Activated T-helper 1 cell treated with Interleukin-2 at 50 U/mL for 16 hours (primary cell): Measurements from ENCODE around the gene LYZL1.
"Not testable (repeated sequence)": the region's sequence is repeated elsewhere in the genome, so short reads cannot be mapped to it uniquely, and the experiment has no call there.

ENCODE experiments used
- DNase-seq: peaks from one replicate; pipeline ENCODE4 v3.0.0-alpha.2; 2020; ENCODE audit warnings: low read depth

LYZL1 gene

DNA sequence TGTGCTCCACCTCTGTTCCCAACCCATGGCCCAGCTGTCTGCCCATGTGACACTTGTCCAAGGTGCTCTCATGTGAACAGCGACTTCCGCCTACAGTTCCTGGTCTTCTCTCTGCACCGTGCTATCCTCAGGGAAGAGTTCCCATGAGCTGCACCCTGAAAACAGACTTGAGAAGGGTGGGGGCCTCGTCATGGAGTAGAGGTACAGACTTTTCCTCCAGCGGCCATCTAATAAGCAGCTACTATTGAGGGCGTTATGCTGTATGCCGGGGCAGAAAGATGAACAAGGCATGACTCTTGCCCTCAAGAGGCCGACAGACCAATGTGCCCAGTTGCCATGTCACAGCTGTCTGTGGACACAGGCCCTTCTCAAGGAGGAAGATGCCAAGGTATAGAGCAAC lies 25.4 kb upstream of the LYZL1 start:
- DNase-seq: no peak

DNA sequence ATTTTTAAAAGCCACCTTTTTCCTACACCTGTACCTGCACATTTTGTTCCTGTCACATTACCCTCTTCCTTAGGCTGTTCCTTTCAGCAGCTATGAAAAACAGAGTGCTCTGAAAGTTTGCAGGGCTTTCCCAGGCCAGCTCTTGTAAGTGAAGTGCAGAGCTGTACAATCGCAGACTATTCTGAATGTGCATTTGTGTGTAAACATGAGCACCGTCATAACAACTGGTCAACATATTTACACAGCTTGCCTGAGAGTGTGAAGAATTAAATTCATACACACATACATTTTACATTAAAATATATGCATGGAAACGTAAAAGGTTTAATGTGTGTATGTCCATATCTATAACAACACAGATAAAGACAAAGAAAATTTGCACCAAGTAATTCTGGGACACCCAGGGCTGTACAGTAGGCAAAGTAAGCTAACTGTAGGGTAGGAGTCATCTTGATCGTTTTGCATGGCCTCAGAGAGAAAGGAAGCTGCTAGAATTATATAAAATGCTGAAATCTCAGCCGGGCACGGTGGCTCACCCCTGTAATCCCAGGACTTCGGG lies 23.6 kb upstream of the LYZL1 start:
- DNase-seq: no peak

DNA sequence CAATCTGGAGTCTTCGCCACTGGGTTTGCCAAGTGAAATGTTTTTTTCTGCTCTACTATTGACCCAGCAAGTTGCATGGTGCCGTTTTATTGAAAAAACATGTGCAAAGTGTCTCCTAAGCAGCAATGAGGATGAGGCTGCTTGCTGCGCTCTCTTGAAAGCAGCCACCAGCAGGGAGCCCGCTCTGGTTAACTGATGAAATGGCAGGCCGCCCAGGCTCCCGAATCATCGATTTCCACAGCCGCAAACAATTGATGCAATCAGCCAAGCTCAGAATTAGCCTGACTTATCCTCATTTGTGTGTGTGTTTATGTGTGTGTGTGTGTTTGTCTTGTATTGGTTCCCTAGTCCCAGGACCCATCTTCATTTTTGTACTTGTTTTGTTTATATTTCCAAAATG lies 22.2 kb upstream of the LYZL1 start:
- DNase-seq: no peak

DNA sequence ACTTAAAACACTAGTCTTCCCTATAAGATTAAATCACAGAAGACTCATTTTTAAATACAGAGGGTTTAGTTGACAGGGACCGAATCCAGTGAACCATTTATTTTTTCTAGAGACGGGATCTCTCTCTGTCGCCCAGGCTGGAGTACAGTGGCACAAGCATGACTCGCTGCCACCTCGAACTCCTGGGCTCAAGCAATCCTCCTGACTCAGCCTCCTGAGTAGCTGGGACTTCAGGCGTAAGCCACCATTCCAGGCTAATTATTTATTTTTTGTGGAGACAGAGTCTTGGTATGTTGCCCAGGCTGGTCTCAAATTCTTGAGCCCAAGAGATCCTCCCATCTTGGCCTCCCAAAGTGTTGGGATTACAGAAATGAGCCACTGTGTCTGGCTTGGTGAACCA lies 20.9 kb upstream of the LYZL1 start:
- DNase-seq: no peak

DNA sequence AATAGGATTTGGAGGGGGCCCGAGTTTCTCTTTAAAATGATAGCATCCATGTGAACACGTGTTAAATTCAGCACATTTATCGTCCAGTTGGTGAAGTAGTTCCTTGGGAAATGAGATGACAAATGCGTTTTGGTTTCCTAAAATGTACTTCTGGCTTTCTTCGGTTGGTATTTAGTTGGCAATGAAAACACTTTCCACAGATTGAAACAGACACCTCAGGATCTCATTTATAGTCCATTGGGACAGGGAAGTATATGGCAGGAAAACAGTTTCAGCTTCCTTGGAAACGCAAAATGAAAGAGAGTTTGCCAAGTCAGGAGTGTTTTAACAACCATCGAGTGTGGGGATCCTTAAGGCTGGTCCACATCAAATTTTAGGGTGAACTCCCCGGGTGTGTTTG lies 19.4 kb upstream of the LYZL1 start:
- DNase-seq: no peak

DNA sequence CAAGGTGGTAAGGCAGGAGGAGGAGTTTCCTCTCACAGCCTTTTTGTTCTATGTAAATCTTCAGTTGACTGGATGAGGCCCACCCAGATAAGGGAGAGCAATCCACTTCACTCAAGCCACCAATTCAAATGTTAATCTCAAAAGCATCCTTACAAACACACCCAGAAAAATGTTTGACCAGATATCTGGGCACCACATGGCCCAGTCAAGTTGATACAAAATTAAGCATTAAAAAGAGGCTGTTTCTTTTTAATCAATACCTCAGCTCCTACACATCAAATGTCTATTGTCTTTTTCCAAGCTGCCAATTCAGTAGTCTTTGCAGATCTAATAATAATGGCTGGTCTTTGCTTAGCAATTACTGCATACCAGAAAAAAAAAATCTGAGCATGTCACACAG lies 18.0 kb upstream of the LYZL1 start:
- DNase-seq: no peak

DNA sequence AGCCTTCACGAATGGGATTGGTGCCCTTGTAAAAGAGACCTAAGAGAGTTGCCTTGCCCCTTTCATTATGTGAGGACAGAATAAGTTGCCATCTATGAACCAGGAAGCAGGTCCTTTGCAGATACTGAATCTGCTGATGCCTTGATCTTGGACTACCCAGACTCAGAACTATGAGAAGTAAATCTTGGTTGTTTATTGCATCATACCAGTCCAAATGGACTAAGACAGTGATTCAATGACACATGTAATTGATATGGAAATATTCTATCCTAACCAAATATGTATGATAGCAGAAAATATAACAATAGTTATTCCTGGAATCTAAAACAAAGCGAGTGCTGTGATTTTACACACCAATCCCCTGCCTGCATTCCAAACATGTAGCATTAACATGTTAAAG lies 17.0 kb upstream of the LYZL1 start:
- no peak for DNase-seq

DNA sequence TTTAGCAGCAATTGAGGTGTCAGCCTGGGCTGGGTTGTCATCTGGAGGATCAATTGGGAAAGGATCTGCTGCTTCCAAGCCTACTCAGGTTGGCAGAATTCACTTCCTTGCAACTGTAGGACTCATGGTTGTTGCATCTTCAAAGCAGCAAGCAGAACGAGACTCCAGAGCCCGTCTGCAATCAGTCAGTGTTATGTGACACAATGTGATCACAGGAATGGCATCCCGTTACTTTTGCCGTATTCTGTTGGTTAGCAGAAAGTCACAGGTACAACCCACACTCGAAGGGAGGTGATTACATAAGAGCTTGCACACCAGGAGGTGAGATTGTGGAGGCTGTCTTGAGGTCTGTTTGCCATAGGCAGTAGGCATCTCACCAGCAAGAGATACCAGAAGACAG lies 15.4 kb upstream of the LYZL1 start:
- DNase-seq: no peak

DNA sequence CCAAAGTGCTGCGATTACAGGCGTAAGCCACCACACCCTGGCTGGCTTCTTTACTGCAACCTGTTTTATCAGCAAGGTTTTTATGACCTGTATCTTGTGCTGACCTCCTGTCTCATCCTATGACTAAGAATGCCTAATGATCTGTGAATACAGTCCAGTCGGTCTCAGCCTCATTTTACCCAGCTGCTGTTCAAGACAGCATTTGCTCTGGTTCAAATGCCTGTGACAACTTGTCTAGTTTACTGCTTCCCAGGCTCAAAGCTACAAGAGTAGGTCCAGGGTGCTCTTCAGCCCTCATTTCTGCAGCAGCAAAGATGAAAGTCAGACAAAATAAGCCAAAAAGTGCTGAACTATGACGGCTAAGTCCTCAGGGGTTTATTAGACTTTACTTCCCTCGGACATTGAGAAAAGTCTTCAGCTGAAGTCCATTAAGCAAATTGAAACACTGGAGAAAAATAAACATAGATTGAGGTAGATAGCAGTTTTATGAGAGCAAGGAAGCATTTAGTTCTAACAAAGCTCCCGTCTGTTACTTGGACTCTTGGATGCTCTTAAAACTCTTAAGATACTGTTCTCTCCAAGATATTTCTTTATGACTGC lies 12.5 kb upstream of the LYZL1 start:
- DNase-seq: no peak

DNA sequence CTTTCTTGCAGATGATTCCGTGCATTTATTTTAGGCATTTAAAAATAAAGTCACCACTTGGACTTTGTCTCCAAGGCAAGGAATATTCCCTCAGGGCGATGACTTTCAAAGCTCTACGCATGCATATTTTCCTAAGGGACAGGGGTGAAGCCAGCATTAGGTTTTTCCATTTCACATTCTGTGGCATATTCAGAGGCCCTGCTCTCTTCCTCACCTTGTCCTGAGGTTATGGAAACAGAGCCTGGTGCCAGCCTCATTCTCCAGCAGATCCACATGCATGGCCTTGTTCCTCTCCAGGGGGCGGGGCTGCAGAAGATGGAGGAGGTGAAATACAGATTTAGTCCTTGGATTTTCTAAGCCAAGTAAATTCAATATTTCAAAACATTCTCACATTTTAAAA lies 11.6 kb upstream of the LYZL1 start:
- DNase-seq: no peak

DNA sequence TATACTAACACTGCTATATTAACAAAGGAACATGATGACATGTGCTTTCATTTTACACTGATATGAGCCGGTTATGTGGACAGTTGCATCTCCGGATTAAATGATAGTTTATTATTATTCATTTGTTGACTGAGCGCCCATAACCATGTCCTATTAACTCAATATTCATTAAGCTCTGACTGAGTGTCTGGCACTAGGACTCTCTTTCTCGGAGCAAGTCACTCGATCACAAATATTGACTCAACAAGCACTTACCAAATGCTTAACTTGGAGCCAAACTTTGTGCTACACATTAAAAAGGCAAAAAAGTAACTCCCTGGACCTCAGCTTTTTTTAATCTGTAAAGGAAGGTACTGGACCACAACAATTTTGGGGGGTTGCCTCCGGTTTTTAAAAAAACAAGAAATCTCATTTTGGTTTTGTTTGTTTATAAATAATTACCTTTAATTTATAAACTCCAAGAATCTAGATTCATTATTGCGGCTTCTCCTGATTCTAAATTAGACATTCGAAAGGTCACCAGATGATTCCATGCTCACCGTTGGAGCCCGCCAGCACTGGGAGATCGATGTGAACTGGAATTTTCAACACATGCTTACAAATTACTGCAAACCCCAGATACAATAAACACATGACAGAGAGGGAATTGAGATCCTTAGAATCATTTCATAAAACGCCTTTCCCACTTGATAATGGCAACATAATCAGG lies 8.9 kb upstream of the LYZL1 start:
- DNase-seq: no peak

DNA sequence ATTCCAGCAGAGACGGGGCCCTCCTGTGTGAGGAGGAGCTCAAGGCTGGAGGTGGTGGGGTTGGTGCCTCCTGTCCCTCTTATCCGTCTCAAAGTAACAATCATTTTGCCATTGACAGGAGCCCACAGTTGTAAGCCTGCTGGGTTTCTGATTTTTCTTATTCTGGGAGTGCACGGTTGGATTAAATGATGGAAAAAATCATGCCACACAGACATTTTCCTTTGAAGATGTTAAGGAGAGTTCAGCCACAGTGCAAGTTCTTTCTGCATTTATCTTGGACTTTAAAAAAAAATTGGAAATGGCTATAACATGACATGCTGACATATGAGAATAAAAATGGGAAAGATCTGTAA lies 8.4 kb upstream of the LYZL1 start:
- DNase-seq: no peak

DNA sequence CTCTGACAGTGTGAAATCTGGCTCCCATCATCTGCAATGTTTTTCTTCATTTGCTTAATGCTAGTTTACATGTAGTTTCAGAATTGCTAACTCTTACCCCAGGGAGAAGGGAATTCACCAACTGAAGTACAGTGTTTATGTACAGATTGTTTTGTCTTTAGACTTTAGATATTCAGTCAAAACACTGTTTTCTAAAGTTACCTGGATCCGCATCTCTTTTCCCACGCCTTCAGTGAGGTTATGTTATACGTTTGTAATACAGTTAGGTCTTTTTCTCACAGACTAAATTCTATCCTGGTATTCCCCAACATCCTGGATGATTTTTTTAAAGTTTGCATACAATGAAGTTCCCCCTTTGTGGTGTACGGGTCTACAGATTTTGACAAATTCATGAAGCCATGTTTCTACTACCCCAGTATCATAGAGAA lies 3.2 kb upstream of the LYZL1 start:
- DNase-seq: no peak

DNA sequence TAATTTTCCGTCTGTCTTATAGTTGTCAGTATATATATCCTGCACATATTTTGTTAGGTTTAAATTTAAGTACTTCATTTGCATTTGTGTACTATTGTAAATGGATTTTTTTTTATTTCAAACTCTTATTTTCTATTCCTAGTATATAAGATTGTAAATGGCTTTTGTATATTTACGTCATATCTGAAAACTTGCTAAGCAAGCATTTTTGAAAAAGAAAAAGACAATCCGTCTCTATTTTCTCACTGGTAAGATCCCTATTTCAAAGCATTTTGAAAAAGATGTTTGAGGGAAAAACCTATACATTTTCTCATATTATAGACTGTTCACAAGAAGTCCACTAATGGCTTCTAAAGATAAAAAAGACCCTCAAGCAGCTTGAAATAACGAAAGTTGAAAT lies 1.2 kb upstream of the LYZL1 start:
- DNase-seq: no peak

DNA sequence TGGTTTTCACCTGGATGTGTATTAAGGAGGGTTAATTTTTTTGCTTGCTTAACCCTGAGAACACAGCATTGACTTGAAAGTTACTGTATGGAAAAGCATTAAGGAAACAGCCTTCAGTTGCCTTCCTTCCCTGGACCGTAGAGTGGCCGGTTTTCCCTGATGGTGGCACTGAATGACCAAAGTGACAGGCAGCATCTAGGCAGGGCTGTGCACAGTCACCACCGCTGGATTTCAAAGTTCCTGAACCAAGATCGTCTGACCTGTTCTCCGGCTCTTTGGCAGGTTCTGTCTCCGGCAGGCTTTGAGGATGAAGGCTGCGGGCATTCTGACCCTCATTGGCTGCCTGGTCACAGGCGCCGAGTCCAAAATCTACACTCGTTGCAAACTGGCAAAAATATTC lies 2.7 kb downstream of the LYZL1 start:
- not testable (repeated sequence) for DNase-seq

DNA sequence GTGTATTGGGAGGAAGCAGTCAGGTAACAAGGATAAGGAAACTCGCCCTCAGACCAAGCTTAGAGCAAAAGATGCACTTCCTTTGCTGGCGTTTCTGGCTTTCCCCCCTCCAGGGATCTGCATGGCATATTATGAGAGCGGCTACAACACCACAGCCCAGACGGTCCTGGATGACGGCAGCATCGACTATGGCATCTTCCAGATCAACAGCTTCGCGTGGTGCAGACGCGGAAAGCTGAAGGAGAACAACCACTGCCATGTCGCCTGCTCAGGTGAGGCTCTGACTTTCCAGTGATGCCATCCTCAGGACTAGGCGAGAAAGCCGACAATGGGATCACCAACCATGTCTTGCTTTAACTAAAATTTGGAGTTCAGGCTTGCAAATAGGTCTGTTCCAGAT lies 3.5 kb downstream of the LYZL1 start:
- DNase-seq: not testable (repeated sequence)

DNA sequence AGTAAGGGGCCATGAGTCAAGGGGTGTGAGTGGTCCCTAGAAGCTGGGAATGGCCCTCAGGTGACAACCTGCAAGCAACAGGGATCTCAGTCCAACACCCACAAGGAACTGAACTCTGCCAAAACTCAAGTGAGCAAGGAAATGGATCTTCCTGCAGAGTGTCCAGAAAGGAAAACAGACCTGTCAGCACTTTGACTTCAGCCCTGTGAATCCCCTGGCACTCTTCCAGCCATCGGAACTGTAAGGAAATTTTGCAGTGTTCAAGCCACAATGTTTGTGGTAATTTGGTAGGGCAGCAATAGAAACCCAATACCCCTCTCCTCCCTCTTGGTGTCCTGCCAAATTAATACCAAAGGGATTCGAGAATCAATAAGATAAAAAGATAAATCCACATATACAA lies 6.9 kb downstream of the LYZL1 start:
- no peak for DNase-seq

DNA sequence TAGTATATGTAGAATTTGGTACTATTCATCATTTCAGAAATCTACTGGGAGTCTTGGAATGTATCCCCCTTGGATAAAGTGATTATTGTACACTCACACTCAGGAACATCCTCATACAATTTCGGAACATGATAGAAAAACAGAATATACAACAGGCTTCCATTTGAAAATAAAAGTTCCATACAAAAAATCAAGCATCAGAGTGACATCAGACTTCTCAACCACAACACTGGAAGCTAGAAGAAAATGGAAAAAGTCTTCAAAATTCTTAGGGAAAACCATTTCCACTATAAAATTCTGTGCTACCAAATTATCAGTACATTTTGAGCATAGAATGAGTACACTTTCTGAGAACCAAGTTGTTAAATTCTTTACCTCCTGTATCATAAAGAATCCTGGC lies 8.8 kb downstream of the LYZL1 start:
- no peak for DNase-seq

DNA sequence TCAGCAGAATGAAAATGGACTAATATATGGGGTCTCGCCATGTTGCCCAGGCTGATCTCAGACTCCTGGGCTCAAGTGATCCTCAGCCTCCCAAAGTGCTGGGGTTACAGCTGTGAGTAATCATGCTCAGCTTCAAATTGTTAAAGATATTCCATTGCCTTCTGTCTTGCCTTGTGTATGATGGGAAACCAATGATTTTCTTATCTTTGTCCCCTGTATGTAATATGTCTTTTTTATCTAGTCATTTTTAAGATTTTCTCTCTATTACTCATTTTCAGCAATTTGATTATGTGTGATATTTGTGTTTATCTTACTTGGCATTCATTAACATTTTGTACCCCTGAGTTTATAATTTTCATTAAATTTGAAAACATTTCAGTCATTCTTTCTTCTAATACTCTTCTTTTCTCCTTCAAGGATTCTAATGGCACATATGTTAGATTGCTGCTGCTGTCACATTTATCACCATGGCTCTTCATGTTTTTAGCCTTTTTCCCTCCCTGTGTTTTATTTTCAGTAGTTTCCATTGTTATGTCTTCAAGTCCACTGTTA lies 12.6 kb downstream of the LYZL1 start:
- DNase-seq: no peak

DNA sequence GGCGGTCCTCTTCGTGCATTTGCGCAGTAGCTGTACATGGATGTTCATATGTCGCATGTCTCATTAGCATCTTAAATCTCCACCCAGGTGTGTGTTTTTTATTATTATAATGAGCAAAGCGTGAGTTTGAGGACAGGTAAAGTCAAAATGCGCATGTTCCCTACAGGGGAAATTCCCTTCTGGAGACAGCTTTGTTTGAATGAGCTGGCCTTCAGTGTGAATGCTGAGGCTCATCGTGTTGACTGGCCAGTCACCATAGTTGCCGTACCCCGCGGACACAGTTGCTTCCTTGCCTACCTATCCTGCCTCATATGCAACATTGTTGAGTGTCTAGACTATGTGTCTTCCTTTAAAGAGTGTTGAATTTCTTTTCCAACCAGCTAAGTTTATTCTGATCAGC lies 13.6 kb downstream of the LYZL1 start:
- no peak for DNase-seq

DNA sequence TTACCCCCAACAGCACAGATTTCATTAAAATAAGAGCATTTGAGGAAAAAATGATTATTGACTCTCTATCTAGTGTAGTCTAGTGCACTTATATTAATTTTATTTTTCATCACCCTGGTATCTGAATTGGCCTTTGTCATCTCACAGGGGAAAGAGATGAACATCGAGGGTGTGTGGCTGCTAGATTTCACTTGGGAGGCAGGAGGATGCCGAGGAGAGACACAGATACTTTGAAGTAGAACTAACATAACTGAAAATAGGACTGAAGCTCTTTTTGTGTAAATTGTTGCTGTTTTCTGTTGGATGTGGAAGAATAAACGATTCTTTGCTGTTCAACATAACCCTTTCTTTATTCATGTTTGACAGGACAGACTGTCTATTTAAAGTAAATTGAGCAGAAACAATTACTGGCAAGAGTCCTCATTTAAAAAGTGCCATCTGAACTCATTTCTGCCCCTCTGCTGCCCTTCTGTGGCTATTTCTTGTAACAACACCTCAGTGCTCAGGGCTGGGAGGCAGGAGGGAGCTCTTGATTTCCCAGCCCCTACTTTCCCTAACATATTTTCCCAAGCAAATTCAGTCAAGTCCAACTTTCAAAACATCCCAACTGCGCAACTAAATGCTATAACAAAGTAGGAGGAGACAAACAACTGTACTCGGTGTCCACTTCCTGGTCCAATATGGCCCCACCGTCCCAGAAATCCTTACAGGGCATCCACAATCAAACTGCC lies 15.6 kb downstream of the LYZL1 start:
- no peak for DNase-seq

DNA sequence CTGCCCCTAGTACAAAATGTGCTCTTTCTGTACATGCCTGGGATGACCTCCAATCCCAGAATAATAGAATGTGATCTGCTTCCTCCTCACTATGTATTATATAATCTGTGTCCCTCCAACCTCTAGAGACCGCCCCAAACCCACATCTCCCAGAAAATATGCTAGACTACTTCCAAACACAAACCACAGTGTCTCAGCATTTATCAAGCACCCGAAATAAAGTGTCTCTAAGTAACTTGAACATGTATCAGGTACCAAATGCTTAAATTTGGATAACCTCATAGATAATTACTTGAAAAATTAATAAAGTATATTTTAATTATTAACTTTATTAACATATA lies 16.1 kb downstream of the LYZL1 start:
- no peak for DNase-seq

DNA sequence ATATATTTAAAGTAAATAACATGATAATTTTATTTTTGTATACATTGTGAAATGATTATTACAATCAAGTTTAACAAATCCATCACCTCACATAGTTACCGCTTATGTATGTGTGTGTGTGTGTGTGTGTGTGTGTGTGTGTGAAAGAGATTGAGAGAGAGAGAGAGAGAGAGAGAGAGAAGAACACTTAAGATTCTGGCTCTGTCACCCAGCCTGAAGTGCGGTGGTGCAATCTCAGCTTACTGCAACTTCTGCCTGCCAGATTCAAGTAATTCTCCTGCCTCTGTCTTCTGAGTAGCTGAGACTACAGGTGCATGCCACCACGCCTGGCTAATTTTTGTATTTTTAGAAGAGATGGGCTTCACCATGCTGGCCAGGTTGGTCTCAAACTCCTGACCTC lies 17.8 kb downstream of the LYZL1 start:
- DNase-seq: no peak
